Activated CD4-positive, alpha-beta T cell treated with anti-CD3 and anti-CD28 coated beads for 1 hour (primary cell): ENCODE measurements around the gene PHLPP1.
"Not testable (repeated sequence)": the region's sequence is repeated elsewhere in the genome, so short reads cannot be mapped to it uniquely, and the experiment has no call there.

ENCODE experiments used
- DNase-seq: peaks from one replicate; pipeline ENCODE4 v3.0.0-alpha.2; 2020

The PHLPP1 gene

DNA sequence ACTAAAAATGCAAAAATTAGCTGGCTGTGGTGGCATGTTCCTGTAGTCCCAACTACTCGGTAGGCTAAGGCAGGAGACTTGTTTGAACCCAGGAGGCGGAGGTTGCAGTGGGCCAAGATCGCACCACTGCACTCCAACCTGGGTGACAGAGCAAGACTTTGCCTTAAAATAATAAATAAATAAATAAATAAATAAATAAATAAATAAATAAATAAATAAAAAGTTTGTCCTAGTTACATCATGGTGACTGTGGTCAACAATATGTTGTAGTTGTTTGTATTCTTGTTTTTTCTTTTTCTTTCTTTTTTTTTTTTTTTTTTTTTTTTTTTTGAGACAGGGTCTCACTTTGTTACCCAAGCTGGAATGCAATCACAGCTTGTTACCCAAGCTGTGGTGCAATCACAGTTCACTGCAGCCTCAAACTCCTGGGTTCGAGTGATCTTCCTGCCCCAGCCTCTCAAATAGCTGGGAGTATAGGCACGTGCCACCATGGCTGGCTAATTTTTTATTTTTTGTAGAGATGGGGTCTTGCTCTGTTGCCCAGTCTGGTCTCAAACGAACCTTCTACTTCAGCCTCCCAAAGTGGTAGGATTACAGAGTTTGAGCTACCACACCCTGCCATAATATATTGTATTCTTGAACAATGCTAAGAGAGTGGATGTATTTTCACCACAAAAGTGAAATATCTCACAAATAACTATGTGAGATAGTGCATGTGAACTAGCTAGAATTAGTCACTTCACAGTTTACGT, 185.0 kb downstream of the PHLPP1 start:
- no peak for DNase-seq

GRCh38 chr18:62902776-62903175, 187.4 kb downstream of the PHLPP1 start:
- no peak for DNase-seq

DNA sequence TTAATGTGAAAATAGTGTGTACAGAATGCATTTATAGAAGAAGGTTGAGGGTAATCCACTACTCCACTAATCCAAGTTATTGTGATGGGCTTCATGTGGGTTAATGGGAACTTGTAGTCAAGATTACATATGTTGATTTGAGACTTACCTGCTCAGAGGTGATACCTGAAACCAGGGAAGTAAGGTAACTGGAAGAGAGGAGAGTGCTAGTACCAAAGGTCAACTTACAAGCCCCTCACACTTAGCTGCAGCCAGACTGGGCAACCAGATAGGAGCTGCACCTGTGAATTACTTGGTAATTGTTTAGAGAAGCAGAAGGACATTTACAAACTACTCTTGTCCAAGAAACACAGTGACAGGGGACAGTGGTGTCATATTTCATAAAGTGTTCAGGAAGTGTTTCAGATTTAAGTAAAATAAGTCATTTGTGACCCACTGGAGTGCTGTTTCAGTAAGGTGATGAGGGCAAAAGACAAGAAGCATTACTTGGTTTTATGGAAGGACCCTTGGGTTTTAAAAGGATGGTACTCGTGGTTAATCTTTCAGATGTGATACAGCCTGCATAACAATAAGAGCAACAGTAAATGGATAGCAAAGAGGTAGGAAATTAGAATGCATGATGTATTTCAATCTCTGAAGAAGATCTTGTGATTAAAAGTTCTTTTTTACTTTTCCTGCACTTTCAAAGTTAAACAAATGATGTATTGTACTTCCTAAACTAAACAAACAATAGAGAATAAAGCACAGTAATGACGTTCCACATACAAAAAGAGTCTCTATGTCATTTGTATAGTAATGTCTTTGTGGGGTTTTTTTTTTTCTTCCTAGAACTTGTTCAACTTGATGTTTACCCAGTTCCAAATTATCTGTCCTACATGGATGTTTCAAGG, 189.3 kb downstream of the PHLPP1 start:
- DNase-seq, result no peak

DNA sequence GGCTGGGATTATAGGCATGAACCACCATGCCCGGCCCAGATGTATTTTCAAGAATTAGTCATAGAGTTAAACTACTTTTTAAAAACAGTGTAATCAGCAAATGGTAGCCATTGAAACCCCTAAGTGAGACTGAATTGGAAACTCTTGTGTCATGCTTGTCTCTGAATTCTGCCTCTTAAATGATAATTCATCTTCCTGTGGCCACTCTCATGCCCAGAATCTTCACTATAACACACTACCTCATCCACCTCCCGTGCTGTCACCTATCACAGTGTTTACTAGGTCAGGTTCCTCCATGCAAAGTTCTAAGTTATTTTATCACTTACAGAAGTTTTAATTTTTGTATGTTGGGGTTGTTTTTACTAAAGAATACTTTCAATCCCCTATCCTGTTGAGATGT, 197.5 kb downstream of the PHLPP1 start:
- no peak for DNase-seq

- not testable (repeated sequence) for DNase-seq
These were observed 198.5 kb downstream of the PHLPP1 start for GRCh38 chr18:62913824-62914223.

- DNase-seq, result no peak
These were observed 199.6 kb downstream of the PHLPP1 start for GRCh38 chr18:62914871-62915392.

- no peak for DNase-seq
These were observed 203.0 kb downstream of the PHLPP1 start for GRCh38 chr18:62918361-62918760.

GRCh38 chr18:62919109-62919838, 203.9 kb downstream of the PHLPP1 start:
- no peak for DNase-seq

DNA sequence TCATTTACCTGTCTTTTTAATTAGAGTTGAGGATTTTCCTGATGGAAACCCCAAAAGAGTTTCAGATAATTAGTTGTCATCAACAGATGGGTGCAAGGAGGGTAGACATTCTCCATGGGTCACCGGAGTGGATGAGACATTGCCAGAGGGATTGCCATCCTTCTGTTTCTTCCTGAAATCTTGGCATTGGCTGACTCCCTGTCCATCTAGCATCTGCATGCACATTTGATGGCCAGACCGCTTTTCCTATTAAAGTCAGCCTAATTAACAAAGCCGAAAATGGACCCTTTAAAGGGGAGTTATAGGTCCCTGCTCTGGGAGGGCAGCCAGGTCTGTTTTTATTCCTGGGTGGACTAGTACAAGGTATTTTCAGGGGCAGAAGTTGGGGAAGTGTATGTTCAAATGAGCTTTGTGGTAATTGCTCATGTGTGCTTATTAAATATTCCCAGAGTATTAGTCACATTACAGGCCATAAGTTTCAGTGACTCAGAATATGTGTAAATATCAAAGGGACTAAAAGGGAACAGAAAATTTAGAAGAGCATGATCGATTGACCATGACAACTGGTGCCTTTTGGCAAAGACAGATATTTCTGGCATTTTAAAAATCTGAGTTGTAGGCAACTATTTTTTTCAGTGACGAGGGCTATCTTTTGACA, 209.8 kb downstream of the PHLPP1 start:
- no peak for DNase-seq

DNA sequence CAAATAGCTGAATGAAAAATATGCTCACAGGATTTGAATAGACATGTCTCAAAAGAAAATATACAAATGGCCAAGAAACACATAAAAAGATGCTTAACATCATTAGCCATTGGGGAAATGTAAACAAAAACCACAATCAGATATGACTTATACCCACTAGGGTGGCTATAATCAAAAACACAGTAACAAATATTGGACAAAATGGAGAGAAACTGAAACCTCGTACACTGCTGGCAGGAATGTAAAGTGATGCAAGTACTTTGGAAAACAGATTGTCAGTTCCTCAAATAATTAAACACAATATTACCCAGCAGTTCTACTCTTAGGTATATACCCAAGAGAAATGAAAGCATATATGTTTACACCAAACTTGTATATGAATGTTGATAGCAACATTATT, 213.0 kb downstream of the PHLPP1 start:
- no peak for DNase-seq

DNA sequence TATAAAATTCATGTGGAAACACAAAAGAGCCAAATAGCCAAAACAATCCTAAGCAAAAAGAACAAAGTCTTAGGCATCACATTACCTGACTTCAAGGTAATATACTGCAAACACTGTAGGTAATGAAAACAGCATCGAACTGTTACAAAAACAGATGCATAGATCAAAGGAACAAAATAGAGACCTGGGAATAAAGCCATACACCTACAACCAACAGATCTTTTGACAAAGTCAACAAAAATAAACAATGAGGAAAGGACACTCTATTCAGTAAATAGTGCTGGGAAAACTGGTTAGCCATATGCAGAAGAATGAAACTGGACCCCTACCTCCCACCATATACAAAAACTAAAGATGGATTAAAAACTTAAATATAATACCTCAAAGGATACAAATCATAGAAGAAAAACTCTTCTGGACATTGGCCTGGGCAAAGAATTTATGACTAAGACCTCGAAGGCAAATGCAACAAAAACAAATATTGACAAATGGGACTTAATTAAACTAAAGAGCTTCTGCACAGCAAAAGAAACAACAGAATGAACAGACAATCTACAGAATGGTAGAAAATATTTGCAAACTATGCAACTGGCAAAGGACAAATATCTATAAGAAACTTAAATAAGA, 218.0 kb downstream of the PHLPP1 start:
- no peak for DNase-seq

GRCh38 chr18:62935994-62936393, 220.7 kb downstream of the PHLPP1 start:
- no peak for DNase-seq

DNA sequence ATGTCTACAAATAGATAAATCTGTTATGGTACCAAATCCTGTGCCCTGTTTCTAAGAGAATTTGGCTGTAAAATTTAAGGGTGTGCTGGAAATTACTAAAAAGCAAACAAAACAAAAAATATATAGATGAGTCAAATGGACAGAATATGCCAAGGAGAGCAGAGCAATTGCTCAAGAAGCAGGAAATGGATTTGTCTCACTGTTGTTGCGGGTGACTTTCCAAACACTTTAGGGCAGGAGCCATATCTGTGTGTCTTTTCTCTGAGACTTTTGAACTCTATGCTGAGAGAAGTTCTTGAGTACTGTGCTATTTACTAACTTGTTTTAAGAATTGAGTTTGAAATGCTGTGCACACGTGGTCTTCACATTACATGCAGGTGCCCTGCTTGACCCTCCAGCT, 221.7 kb downstream of the PHLPP1 start:
- DNase-seq, result no peak

DNA sequence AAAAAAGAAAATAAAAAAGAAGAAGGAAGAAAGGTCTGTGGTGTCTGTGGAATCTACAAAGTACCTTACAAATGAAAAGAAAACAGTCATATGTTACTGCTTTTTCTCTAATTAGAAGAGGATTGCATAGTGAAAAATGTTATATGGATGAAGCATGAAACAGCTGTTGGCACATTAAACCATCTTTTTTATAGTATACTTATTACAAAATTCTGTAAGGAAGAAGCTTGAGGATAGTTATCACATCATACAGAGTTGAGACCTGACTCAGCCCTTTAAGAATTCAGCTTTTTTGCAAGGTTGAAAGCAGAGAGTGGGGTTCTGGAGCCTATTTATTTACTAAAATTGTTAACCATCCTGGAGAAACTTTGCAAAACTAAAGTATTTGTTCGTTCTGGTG, 222.7 kb downstream of the PHLPP1 start:
- no peak for DNase-seq

DNA sequence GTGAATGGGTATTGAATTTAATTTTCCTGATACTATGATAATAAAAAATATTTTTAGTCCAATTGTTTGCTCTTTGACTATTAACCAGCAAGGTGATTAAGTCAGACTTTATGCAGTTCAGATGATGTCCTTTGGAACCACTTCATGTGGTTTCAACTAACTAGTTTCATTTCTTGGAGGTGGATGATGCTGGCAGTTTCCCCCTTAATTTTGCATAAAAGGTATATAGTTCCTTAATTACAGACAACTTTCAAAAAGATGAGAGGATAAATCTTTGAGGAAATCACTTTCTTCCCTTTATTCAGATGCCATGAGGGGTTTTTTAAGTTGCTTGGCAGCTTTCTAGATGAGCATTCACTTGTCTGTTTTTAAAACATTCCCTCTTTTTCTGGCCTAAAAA, 223.1 kb downstream of the PHLPP1 start:
- no peak for DNase-seq

DNA sequence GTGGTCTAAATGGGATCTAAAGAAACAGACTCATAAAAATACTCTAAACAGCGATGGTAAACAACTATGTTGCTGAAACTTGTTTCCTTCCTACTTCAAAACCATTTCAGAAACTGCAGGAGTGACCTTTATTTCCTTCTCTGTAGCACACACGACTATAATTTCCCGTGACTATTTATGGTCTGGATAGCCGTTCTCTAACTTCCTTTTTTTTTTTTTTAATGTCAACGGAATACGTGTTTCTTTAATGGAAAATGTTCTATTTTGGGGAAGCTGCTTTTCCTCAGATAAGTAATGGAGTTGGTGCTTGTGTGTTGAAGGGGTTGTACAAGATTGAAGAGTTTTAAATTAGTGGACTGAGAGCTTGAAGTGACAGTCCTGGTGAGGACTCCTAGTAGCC, 224.1 kb downstream of the PHLPP1 start:
- no peak for DNase-seq

DNA sequence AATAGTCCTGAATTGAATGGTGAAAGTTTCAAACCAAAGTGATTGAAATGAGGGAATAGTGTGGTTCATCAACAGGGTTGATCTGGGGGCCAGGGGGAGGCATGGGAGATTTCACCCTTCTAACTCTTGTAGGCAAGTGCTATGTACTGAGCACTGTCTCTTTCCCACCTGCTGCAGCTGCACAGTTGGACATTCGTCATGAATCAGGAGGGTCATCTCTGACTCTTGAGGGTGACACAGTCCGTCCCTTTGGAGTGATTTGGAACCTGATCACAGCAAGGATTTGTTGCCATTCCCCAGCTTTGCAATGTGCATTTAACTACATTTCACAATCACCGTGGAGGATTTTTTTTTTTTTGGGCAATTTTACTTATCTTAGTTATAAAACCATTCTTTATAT, 224.6 kb downstream of the PHLPP1 start:
- DNase-seq, result no peak

DNA sequence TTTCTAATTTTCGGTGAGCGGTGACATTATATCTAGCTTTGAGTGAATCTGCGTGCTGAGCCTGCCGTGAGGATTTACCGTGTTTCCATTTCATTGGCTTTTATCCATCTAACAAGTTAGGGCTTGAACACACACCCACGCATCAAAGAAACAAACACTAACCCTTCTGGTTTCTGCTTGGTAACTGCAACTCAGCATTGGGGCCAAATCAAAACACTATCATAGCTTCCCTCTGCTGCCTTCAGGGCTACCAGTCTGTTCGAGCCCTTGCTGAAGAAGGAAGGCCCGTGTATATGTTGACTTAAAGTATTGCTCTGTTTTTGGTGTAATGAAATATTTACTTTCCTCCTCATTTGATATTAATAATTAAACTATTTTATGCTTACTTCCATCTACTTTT, 227.2 kb downstream of the PHLPP1 start:
- no peak for DNase-seq

GRCh38 chr18:62944454-62944853, 229.1 kb downstream of the PHLPP1 start:
- DNase-seq, result no peak

DNA sequence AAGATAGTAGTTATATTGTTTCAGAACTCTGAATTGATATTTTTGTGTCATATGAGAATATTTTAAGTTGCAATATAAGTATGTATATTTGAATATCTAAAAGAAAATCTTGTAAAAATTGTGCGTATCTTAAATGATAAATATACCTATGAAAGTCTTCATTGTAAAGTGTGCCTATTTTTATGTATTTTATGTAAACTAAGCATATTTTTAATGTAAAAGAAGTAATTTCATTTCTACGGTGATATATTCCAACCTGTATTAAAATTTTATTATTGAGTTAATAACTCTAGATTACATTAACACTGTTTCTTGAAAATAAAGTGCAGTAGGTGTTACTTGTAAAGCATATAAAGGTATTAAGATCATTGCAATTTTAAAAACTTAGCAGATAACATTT, 233.4 kb downstream of the PHLPP1 start:
- no peak for DNase-seq

GRCh38 chr18:62950246-62950645, 234.9 kb downstream of the PHLPP1 start:
- DNase-seq, result no peak

GRCh38 chr18:62952807-62953206, 237.5 kb downstream of the PHLPP1 start:
- no peak for DNase-seq
